Nephron progenitor cell (in vitro differentiated cells): ENCODE data around the gene LRFN5.

Experiments
- DNase-seq: peaks from one replicate; pipeline ENCODE4 v3.0.0; 2021
- H3K27ac Mint-ChIP-seq: 2 replicates; pipeline ENCODE4 v1.8.0; 2021; ENCODE audit warnings: mild to moderate bottlenecking, moderate library complexity, mixed read lengths
- H3K27me3 Mint-ChIP-seq: 2 replicates; pipeline ENCODE4 v1.8.0; 2021; ENCODE audit warnings: mild to moderate bottlenecking, low read depth, mixed read lengths; ENCODE audit not compliant: poor library complexity
- H3K36me3 Mint-ChIP-seq: 2 replicates; pipeline ENCODE4 v1.8.0; 2021; ENCODE audit warnings: low read depth, mixed read lengths
- H3K4me1 Mint-ChIP-seq: 2 replicates; pipeline ENCODE4 v1.8.0; 2021; ENCODE audit warnings: mixed read lengths
- H3K4me3 Mint-ChIP-seq: 2 replicates; pipeline ENCODE4 v1.8.0; 2021; ENCODE audit warnings: mild to moderate bottlenecking, moderate library complexity, mixed read lengths
- H3K9me3 Mint-ChIP-seq: 2 replicates; pipeline ENCODE4 v1.8.0; 2021; ENCODE audit warnings: mild to moderate bottlenecking, moderate library complexity, mixed read lengths
- TF ChIP-seq, protein P1 (sequence below): fragments of 200-600 bp; sonication (generic); IDR thresholded peaks from 2 replicates; pipeline ENCODE4 v1.5.0; 2021; ENCODE audit warnings: antibody characterized with exemption

LRFN5 gene

DNA sequence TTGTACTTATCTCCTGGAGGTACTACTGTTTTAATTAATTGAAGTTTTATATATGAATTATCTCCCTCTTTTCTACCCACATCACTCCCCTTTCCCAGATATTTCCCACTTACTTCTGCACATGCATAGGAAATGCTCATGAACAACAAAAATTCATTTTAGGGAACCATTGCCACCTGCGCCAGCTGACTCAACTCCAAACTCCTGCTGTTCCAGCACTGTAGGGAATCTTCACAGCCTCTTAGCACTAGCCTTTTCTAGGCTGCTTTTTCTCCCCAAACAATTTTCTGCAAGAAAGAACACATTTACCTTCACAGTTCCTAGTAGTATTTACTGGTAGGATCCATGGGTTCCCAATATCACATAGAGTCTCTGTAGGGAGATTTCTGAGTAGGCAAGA is 268.4 kb downstream of the LRFN5 start:
- H3K4me3 Mint-ChIP-seq: no peak overlapping the region
- H3K4me1 Mint-ChIP-seq: no peaks in the 10 kb centered on the region
- DNase-seq: no peak
- H3K27ac Mint-ChIP-seq: no peak overlapping the region
- peaks cover 3% of the 10 kb centered on the region for H3K9me3 Mint-ChIP-seq
- TF ChIP-seq, protein P1, sequence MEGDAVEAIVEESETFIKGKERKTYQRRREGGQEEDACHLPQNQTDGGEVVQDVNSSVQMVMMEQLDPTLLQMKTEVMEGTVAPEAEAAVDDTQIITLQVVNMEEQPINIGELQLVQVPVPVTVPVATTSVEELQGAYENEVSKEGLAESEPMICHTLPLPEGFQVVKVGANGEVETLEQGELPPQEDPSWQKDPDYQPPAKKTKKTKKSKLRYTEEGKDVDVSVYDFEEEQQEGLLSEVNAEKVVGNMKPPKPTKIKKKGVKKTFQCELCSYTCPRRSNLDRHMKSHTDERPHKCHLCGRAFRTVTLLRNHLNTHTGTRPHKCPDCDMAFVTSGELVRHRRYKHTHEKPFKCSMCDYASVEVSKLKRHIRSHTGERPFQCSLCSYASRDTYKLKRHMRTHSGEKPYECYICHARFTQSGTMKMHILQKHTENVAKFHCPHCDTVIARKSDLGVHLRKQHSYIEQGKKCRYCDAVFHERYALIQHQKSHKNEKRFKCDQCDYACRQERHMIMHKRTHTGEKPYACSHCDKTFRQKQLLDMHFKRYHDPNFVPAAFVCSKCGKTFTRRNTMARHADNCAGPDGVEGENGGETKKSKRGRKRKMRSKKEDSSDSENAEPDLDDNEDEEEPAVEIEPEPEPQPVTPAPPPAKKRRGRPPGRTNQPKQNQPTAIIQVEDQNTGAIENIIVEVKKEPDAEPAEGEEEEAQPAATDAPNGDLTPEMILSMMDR: no peak
- no peaks in the 10 kb centered on the region for H3K27me3 Mint-ChIP-seq
- H3K36me3 Mint-ChIP-seq: no peaks in the 10 kb centered on the region

DNA sequence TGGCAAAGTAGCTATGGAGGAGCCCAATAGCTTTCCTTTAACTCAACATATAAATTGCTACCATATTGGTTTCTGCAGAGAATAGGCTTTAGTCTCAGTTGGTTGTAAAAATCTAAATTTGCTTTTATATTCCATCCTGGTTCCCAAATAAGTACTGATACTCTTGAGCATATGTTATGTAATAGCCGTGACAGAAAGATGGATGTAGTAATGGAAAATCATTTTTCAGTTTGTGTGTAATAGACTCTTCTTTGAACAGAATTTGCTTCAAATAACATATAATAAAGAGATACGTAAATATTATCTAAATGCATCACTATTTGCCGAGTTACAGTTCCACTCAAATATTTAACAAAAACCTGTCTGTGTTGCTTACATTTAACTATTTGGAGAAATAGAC is 271.6 kb downstream of the LRFN5 start:
- no peak for DNase-seq
- Mint-ChIP-seq H3K27ac (no peak overlapping the region), H3K36me3 (no peaks in the 10 kb centered on the region), H3K9me3 (no peaks in the 10 kb centered on the region), H3K27me3 (no peaks in the 10 kb centered on the region), H3K4me1 (no peaks in the 10 kb centered on the region), H3K4me3 (no peak overlapping the region)
- TF ChIP-seq, protein P1: no peak

DNA sequence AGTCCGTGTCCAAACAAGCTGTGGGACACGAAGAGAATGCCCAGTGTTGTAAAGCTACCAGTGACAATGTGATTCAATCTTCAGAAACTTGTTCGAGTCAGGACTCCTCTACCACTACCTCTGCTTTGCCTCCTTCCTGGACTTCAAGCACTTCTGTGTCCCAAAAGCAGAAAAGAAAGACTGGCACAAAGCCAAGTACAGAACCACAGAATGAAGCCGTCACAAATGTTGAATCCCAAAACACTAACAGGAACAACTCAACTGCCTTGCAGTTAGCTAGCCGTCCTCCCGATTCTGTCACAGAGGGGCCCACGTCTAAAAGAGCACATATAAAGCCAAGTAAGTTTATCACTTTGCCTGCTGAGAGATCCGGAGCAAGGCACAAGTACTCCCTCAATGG is 284.9 kb downstream of the LRFN5 start:
- Mint-ChIP-seq H3K36me3 (no peaks in the 10 kb centered on the region), H3K27ac (peak overlapping the region; percentile 1), H3K9me3 (no peaks in the 10 kb centered on the region), H3K27me3 (no peaks in the 10 kb centered on the region), H3K4me3 (no peak overlapping the region), H3K4me1 (no peaks in the 10 kb centered on the region)
- DNase-seq: no peak
- TF ChIP-seq, protein P1: no peak

DNA sequence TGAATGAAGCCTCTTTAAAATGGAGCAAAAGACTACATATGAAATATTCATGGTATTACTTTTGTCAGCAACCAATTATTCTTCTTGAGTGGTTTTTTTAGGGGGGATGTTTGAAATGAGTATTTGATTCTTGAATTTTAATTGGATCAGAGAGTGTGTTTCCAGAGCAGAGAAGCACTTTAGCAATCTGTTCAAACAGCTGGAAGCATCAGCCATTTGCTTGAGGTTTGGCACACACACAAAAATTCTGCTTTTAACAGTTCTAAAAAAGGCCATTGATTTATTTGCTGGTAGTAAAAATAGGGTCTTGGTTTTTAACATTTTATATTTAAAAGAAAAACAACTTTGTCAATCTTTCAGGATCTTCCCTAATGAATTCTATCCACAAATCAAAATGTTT is 292.7 kb downstream of the LRFN5 start:
- Mint-ChIP-seq H3K36me3 (no peaks in the 10 kb centered on the region), H3K4me1 (no peaks in the 10 kb centered on the region), H3K4me3 (no peak overlapping the region), H3K27me3 (no peaks in the 10 kb centered on the region), H3K27ac (no peak overlapping the region), H3K9me3 (no peaks in the 10 kb centered on the region)
- DNase-seq: no peak
- TF ChIP-seq, protein P1: no peak

DNA sequence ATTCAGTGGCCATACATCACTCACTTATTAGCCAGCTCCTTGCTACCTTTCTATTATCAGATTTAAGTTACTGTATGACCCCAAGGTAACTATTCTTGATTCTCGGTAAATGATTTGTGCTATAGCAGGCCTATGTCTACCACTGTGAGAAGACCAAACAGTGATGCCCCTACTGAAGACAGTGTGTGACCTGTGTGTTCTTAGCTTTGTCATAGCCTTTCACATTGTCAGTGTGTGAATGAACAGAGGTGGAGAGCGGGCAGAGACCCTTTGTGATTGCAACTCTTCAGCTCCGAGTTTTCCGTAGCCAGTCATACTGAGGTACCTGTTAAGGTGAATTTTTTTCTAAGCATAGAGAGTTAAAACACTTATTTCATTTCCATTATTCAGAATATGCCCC is 294.0 kb downstream of the LRFN5 start:
- no peak for DNase-seq
- Mint-ChIP-seq H3K4me1 (no peaks in the 10 kb centered on the region), H3K36me3 (no peaks in the 10 kb centered on the region), H3K9me3 (no peaks in the 10 kb centered on the region), H3K27me3 (no peaks in the 10 kb centered on the region), H3K4me3 (no peak overlapping the region), H3K27ac (no peak overlapping the region)
- TF ChIP-seq, protein P1: no peak

DNA sequence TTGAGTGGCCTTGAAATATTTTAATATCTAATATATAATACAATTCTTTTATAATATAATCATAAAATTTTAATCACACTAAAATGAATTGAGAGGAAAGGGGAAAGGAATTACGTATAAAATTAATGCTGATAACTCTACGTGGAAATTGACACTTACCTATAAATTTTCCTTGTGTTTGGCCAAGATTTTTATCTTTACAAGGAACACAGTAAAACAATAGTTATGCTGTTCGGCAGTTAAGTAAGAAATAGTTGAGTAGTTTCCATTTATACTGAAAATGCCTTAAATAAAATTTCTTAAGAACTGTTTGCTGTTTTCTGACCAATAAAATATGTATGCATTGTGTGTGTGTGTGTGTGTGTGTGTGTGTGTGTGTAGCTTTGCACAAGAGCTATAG is 294.4 kb downstream of the LRFN5 start:
- H3K36me3 Mint-ChIP-seq: no peaks in the 10 kb centered on the region
- no peaks in the 10 kb centered on the region for H3K27me3 Mint-ChIP-seq
- H3K4me3 Mint-ChIP-seq: no peak overlapping the region
- H3K4me1 Mint-ChIP-seq: no peaks in the 10 kb centered on the region
- no peak for DNase-seq
- H3K9me3 Mint-ChIP-seq: peaks cover 3% of the 10 kb centered on the region
- no peak overlapping the region for H3K27ac Mint-ChIP-seq
- TF ChIP-seq, protein P1: no peak
